Measurements from ENCODE around the gene SNURF. TPM values are rescaled to one million over a fixed set of nuclear protein-coding genes. Genes with fewer than 3 reads are reported as not detected.

SNURF gene
- total and polyA plus RNA-seq, 8 donors = 4.6 to 18.5 (median 11.5) TPM

GRCh38 chr15:24985224-24985623 is 30.4 kb downstream of the SNURF start:
- no peak for FAIRE-seq
- WGBS, 2 donors = 83 to 85% methylated on average over 7 of the region's 7 CpGs
- Histone ChIP-seq H3K9me3 (no peaks in the 10 kb centered on the region), H3K27ac (no peak overlapping the region), H3K4me3 (no peak overlapping the region), H3K4me1 (no peaks in the 10 kb centered on the region), H3K36me3 (peaks cover 0 to 24% (median 2%) of the 10 kb centered on the region in 3 donors), H3K27me3 (no peaks in the 10 kb centered on the region)
- no peak for ATAC-seq
- DNase-seq = no peak
- no peak for TF ChIP-seq CTCF (IDR thresholded peaks at IDR 0.05)
- intact Hi-C loops (cut with DNase I) = no loop called here

GRCh38 chr15:24986653-24987052 is 31.9 kb downstream of the SNURF start:
- Histone ChIP-seq H3K27me3 (no peaks in the 10 kb centered on the region), H3K27ac (no peak overlapping the region), H3K4me1 (no peaks in the 10 kb centered on the region), H3K4me3 (no peak overlapping the region), H3K9me3 (no peaks in the 10 kb centered on the region), H3K36me3 (peaks cover 0 to 18% (median 2%) of the 10 kb centered on the region in 3 donors)
- no peak for ATAC-seq
- no peak for FAIRE-seq
- no peak for DNase-seq
- intact Hi-C loops (cut with DNase I) = no loop called here
- no peak for TF ChIP-seq CTCF (IDR thresholded peaks at IDR 0.05)
- WGBS, 2 donors = 76 to 88% methylated on average over 6 of the region's 6 CpGs

Other genes with a start within 250 kb of the SNURF start
- 10 to 100 TPM; 40.6 to 57.5 (median 45.6) TPM for gene SNRPN, start within 50 bp of the SNURF start, total RNA-seq
- gene SNRPN, start within 50 bp of the SNURF start, polyA plus RNA-seq = 100 to 1,000 TPM in 1 of 2 donors, 10 to 100 TPM in 1; 67.5 to 174 TPM

All from pancreas (tissue), 10 donors.